GM19193 (cell line): ENCODE data around the gene TP63.

Experiments used
- POLR2A ChIP-seq: IDR thresholded peaks from 4 replicates; pipeline ENCODE4 v1.6.1; 2011; ENCODE audit not compliant: insufficient read depth, insufficient read length; ENCODE audit errors: extremely low read depth

Gene TP63

GRCh38 chr3:189944285-189945145 lies 313.3 kb downstream of the TP63 start:
- TF ChIP-seq POLR2A = no peak

GRCh38 chr3:189945935-189946709 lies 314.9 kb downstream of the TP63 start:
- no peak for TF ChIP-seq POLR2A
